Fibroblast of the aortic adventitia (primary cell): ENCODE results near the gene PRRX1. TPM values are rescaled to one million over a fixed set of nuclear protein-coding genes. Genes with fewer than 3 reads are reported as not detected.

Source experiments
- DNase-seq: peaks from one replicate; pipeline ENCODE4 v3.0.0-alpha.2; 2010; ENCODE audit warnings: low read depth
- H3K4me3 ChIP-seq: 2 replicates; pipeline ENCODE4 v1.5.1; 2011; ENCODE audit warnings: low read depth, mild to moderate bottlenecking, control low read depth, low read length, moderate library complexity
- total RNA-seq: library from RNA; depleted of rRNA; stranded (reverse); fragments of >200 nt; gene quantifications from 2 replicates; pipeline ENCODE4 v1.2.3, GENCODE V29; 2012; ENCODE audit warnings: low replicate concordance
- TF ChIP-seq, protein P1 (sequence below): IDR thresholded peaks from 2 replicates; pipeline ENCODE4 v1.5.1; 2011; ENCODE audit warnings: mild to moderate bottlenecking, low read length, control low read depth, inconsistent platforms; ENCODE audit not compliant: insufficient read depth

Gene PRRX1
- total RNA-seq, 1 donor: 679 TPM

DNA sequence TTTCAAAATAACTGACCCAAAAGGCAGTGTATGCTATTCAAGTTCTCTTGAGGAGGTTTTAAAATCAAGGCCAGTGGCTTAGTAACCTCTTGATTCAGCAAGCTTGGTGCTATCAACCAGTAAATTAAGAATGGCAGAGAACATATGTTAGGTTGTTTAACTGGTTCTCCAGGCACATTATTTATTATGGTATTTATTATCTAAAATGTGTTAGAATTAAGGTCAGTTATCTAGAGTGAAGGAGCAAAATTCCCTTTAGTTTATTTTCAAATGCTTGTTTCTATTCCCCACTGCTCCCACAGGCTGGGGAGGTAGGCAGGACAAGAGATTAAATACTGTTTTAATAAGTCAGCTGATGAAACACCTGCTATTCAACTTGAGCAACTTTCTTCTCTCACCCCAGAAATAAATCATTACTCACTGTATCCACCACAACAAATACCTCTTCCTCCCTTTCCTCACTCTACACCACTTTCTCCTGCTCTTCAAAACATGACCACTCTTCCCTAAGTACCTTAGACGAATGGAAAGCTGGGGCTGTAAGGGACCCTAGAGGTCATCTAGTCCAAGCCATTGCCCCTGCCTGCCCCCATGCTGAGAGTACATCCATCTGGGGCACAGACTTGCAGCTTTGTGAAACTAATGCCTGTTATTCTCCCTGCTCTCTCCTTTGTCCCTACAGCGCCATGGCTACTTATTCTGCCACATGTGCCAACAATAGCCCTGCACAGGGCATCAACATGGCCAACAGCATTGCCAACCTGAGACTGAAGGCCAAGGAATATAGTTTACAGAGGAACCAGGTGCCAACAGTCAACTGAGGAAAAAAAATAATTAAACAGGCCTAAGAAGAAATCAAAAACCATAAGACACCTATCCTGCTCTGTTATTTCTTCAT, 71.7 kb downstream of the PRRX1 start:
- DNase-seq: no peak
- H3K4me3 ChIP-seq: no peak overlapping the region
- TF ChIP-seq, protein P1, sequence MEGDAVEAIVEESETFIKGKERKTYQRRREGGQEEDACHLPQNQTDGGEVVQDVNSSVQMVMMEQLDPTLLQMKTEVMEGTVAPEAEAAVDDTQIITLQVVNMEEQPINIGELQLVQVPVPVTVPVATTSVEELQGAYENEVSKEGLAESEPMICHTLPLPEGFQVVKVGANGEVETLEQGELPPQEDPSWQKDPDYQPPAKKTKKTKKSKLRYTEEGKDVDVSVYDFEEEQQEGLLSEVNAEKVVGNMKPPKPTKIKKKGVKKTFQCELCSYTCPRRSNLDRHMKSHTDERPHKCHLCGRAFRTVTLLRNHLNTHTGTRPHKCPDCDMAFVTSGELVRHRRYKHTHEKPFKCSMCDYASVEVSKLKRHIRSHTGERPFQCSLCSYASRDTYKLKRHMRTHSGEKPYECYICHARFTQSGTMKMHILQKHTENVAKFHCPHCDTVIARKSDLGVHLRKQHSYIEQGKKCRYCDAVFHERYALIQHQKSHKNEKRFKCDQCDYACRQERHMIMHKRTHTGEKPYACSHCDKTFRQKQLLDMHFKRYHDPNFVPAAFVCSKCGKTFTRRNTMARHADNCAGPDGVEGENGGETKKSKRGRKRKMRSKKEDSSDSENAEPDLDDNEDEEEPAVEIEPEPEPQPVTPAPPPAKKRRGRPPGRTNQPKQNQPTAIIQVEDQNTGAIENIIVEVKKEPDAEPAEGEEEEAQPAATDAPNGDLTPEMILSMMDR: no peak

DNA sequence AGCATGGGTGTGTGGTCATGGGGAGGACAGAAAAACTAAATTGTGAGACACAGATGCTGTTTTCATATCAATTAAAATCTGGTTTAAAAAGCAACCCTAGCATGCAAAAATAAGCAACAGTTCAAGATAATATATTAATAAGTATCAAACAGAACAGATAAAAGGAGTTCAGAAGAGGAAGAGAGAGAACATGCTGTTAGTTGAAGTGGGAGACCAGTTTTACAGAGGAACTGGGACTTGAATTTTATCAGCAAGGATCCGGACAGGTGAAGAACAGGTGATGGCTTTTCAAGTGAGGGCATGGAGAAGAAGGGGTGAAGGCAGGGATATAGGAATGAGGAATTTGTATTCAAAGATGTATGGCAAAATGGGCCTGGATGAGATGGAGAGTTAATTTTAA, 75.9 kb downstream of the PRRX1 start:
- TF ChIP-seq, protein P1: no peak
- no peak for DNase-seq
- H3K4me3 ChIP-seq: no peak overlapping the region

DNA sequence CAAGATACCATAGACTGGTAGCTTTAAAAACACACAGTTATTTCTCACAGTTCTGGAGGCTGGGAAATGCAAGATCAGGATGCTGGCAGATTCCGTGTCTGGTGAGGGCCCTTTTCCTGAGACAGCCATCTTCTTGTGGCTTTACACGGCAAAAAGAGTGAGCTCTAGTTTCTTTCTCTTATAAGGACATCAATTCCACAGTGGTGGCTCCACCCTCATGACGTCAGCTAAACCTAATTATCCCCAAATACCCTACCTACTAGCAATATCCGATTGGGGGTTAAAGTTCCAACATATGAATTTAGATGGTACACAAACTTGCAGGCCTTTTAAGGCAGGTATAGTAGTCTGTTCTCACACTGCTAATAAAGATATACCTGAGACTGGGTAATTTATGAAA, 77.7 kb downstream of the PRRX1 start:
- H3K4me3 ChIP-seq: no peak overlapping the region
- no peak for DNase-seq
- TF ChIP-seq, protein P1: no peak

DNA sequence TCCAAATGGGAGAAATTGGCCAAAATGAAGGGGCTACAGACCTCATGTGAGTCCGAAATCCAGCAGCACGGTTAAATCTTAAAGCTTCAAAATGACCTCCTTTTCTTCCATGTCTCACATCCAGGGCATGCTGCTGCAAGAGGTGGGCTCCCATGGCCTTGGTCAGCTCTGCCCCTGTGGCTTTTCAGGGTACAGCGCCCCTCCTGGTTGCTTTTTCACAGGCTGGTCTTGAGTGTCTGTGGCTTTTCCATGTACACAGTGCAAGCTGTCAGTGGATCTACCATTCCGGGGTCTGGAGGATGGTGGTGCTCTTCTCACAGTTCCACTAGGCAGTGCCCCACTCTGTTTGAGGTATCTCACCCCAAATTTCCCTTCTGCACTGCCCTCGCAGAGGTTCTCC, 78.7 kb downstream of the PRRX1 start:
- TF ChIP-seq, protein P1: no peak
- H3K4me3 ChIP-seq: no peak overlapping the region
- DNase-seq: no peak

DNA sequence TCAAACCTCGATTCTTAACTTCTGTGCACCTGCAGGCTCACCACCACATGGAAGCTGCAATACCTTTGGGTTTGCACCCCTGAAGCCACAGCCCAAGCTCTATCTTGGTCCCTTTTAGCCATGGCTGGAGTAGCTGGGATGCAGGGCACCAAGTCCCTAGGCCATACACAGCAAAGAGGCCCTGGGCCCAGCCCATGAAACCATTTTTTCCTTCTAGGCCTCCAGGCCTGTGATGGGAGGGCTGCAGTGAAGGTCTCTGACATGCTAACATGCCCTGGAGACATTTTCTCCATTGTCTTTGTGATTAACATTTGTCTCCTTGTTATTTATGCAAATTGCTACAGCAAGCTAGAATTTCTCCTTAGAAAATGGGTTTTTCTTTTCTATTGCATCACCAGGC, 79.2 kb downstream of the PRRX1 start:
- TF ChIP-seq, protein P1: no peak
- DNase-seq: no peak
- H3K4me3 ChIP-seq: no peak overlapping the region

DNA sequence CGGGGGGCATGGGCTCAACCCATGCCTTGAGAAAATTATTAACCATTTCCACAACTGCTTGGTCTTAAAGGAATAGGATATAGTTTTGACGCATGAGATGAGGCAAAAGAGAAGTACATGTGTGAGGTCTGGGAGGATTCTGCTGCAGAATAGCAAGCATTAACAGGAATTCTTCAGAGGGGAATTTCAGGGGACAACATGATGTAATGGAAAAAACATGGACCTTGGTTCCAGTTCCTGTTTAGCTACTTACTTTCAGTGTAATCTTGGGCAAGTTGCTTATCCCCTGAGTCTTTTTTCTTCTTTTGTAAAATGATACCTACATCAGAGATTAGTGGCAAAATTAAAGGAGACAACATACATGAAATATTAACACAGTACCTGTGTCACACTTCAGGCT, 85.6 kb downstream of the PRRX1 start:
- H3K4me3 ChIP-seq: no peak overlapping the region
- DNase-seq: no peak
- TF ChIP-seq, protein P1: no peak

DNA sequence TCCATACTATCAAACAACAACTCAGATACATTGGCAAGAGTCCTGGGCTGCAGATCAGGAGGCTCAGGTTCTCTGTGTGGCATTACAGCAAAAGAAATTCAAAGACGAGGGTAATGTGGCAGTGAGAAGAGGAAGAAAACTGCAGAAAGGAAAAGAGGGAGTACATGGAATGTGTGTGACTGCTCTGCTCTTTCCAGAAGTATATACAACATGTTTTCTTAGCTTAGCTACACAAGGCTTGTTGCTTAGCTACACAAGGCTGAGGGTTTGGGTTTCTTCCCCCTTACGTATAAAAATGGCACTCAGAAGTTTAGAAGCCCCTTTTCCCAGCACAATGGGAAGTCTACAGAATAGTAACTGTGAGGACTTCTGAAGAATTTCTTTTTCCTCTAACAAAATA, 86.0 kb downstream of the PRRX1 start:
- no peak for DNase-seq
- no peak overlapping the region for H3K4me3 ChIP-seq
- TF ChIP-seq, protein P1: no peak
